Subcutaneous abdominal adipose tissue (tissue), 5 donors: Measurements from ENCODE around the gene YPEL3.
A peak's percentile ranks its signal among the peaks of the same experiment; 100 is the strongest.

ENCODE experiments used
- H3K27ac ChIP-seq: one replicate; pipeline ENCODE4 v1.7.0; 2013; ENCODE audit warnings: low read depth, mild to moderate bottlenecking, inconsistent platforms, low read length, moderate library complexity
- H3K27me3 ChIP-seq, 5 donors: one replicate each; pipeline ENCODE4 v1.7.0; 2013; ENCODE audit warnings: low read length in 5 of 5, inconsistent platforms in 1 of 5; ENCODE audit not compliant: control insufficient read depth in 5 of 5, insufficient read depth in 4 of 5
- H3K36me3 ChIP-seq, 5 donors: one replicate each; pipeline ENCODE4 v1.7.0; 2013; ENCODE audit warnings: low read length in 5 of 5; ENCODE audit not compliant: control insufficient read depth in 5 of 5, insufficient read depth in 5 of 5
- H3K4me1 ChIP-seq, 5 donors: one replicate each; pipeline ENCODE4 v1.7.0; 2013; ENCODE audit warnings: low read length in 5 of 5, mild to moderate bottlenecking in 3 of 5, moderate library complexity in 1 of 5; ENCODE audit not compliant: control insufficient read depth in 5 of 5, insufficient read depth in 5 of 5
- H3K4me3 ChIP-seq, 5 donors: one replicate each; pipeline ENCODE4 v1.7.0; 2013; ENCODE audit warnings: low read length in 5 of 5, low read depth in 1 of 5
- H3K9ac ChIP-seq, 5 donors: one replicate each; pipeline ENCODE4 v1.7.0; 2013; ENCODE audit warnings: low read length in 5 of 5, mild to moderate bottlenecking in 4 of 5, moderate library complexity in 3 of 5
- H3K9me3 ChIP-seq, 5 donors: one replicate each; pipeline ENCODE4 v1.7.0; 2013; ENCODE audit warnings: low read length in 5 of 5; ENCODE audit not compliant: control insufficient read depth in 5 of 5
- donor health status: healthy.
- donor health status: healthy.
- donor health status: healthy.
- donor health status: healthy.
- donor health status: healthy.

The YPEL3 gene

DNA sequence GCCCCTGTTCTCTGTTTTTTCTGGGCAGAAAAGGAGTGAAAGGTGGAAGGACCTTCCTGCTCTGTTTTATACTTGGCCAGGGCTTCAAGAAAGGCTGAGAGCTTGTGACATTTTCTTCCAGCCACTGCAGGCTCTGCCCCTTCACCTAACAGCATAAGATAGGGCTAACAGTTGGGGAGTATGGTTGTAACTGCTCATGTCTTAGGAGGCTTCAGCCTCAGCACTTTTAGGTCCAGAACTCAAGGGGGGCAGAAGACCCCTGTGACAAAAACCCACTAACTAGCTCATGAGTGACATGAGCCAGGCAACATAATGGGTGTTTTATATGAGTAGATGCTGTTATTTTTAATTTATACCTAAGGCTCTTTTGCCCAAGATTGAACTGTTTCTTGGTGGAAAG lies 25.5 kb downstream of the YPEL3 start:
- no peak overlapping the region for H3K4me3 ChIP-seq
- H3K4me1 ChIP-seq: peaks cover 13 to 58% (median 45%) of the 10 kb centered on the region in 5 donors
- H3K9ac ChIP-seq: peak overlapping the region in 2 of 5 donors; percentile 17 to 23
- peaks cover 0 to 63% (median 47%) of the 10 kb centered on the region in 5 donors for H3K36me3 ChIP-seq
- H3K9me3 ChIP-seq: no peaks in the 10 kb centered on the region
- peak overlapping the region; percentile 41 for H3K27ac ChIP-seq
- no peaks in the 10 kb centered on the region for H3K27me3 ChIP-seq

- Histone ChIP-seq H3K36me3 (peaks cover 0 to 63% (median 47%) of the 10 kb centered on the region in 5 donors), H3K9me3 (no peaks in the 10 kb centered on the region), H3K27me3 (no peaks in the 10 kb centered on the region), H3K4me3 (peak overlapping the region in 1 of 5 donors; percentile 6), H3K27ac (peak overlapping the region; percentile 41), H3K9ac (peak overlapping the region in 3 of 5 donors; percentile 1 to 23 (median 17)), H3K4me1 (peaks cover 13 to 55% (median 49%) of the 10 kb centered on the region in 5 donors)
These were observed 26.2 kb downstream of the YPEL3 start for GRCh38 chr16:30069611-30070462.

DNA sequence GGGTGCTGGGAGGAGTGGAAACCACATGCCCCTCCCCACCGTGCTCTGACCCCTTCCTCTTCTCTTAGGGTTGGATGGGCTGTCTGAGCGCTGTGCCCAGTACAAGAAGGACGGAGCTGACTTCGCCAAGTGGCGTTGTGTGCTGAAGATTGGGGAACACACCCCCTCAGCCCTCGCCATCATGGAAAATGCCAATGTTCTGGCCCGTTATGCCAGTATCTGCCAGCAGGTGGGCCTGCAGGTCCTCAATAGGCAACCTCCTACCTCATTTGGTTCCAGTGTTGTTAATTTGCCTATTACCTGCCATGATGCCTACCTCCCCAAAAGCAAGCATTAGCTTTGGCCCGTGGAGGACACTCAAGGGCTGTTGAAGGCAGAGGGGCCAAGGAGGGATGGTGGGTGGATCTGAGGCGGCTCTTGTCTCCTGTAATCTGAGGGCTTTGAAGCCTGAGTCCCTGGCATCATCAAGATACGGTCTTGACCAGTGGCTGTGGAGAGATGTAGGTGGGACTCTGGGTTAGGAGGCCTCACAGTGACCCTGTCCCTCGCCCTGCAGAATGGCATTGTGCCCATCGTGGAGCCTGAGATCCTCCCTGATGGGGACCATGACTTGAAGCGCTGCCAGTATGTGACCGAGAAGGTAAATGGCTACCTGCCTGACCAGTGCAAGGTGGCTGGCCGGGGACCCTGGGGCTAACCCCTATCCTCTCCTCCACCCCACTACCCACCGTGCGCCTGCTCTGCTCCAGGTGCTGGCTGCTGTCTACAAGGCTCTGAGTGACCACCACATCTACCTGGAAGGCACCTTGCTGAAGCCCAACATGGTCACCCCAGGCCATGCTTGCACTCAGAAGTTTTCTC lies 27.0 kb downstream of the YPEL3 start:
- Histone ChIP-seq H3K36me3 (peaks cover 0 to 63% (median 47%) of the 10 kb centered on the region in 5 donors), H3K9ac (peak overlapping the region in 2 of 5 donors; percentile 1 to 6), H3K4me1 (peaks cover 15 to 62% (median 57%) of the 10 kb centered on the region in 5 donors), H3K27ac (peak overlapping the region; percentile 50), H3K9me3 (no peaks in the 10 kb centered on the region), H3K27me3 (no peaks in the 10 kb centered on the region), H3K4me3 (peak overlapping the region in 2 of 5 donors; percentile 6 to 22)

DNA sequence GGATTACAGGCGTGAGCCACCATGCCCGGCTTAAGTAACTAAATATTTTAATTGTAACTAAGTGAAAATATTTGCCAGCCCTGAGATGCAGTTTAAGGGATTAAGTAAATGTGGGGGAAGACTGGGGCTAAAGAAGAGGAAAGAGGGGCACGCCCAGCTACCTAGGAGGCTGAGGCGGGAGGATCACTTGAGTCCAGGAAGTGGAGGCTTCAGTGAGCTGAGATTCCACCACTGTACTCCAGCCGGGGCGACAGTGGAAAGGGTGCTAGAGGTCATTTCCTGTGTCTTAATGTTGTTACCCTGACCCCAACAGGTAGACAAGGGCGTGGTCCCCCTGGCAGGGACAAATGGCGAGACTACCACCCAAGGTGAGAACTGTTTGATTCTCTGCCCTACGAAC lies 27.7 kb downstream of the YPEL3 start:
- no peaks in the 10 kb centered on the region for H3K27me3 ChIP-seq
- peaks cover 21 to 68% (median 64%) of the 10 kb centered on the region in 5 donors for H3K4me1 ChIP-seq
- peak overlapping the region; percentile 50 for H3K27ac ChIP-seq
- peak overlapping the region in 1 of 5 donors; percentile 22 for H3K4me3 ChIP-seq
- H3K36me3 ChIP-seq: peaks cover 0 to 63% (median 47%) of the 10 kb centered on the region in 5 donors
- H3K9me3 ChIP-seq: no peaks in the 10 kb centered on the region
- H3K9ac ChIP-seq: peak overlapping the region in 1 of 5 donors; percentile 56

GRCh38 chr16:30067584-30067916 lies 28.5 kb downstream of the YPEL3 start:
- no peaks in the 10 kb centered on the region for H3K9me3 ChIP-seq
- peak overlapping the region; percentile 89 to 98 (median 96) for H3K4me3 ChIP-seq
- peaks cover 21 to 72% (median 68%) of the 10 kb centered on the region in 5 donors for H3K4me1 ChIP-seq
- no peaks in the 10 kb centered on the region for H3K27me3 ChIP-seq
- H3K36me3 ChIP-seq: peaks cover 0 to 57% (median 47%) of the 10 kb centered on the region in 5 donors
- peak overlapping the region in 4 of 5 donors; percentile 92 to 97 (median 96) for H3K9ac ChIP-seq
- peak overlapping the region; percentile 98 for H3K27ac ChIP-seq

DNA sequence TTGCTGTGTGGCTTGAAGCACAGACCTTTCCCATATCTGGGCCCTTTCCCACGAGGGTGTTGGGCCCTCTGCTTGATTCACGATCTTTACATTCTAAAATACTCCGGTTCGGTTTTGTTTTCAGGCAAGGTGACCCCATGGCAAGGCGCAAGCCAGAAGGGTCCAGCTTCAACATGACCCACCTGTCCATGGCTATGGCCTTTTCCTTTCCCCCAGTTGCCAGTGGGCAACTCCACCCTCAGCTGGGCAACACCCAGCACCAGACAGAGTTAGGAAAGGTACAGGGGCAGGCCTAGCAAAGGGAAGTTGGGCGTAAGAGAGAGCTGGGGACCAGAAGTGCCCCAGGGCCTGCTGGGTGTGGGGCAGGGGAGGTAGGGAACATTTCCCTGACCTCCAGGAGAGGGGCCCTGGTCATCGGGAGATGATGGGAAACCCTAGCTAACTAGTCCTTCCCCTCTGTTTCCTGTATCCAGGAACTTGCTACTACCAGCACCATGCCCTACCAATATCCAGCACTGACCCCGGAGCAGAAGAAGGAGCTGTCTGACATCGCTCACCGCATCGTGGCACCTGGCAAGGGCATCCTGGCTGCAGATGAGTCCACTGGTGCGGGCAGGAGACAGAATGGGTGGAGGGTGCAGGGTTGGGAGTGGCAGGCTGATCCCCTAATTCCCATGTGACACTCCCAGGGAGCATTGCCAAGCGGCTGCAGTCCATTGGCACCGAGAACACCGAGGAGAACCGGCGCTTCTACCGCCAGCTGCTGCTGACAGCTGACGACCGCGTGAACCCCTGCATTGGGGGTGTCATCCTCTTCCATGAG lies 29.0 kb downstream of the YPEL3 start:
- Histone ChIP-seq H3K27me3 (no peaks in the 10 kb centered on the region), H3K9ac (peak overlapping the region; percentile 87 to 97 (median 95)), H3K4me3 (peak overlapping the region; percentile 89 to 98 (median 96)), H3K9me3 (no peaks in the 10 kb centered on the region), H3K36me3 (peaks cover 0 to 51% (median 43%) of the 10 kb centered on the region in 5 donors), H3K4me1 (peaks cover 21 to 72% (median 68%) of the 10 kb centered on the region in 5 donors), H3K27ac (peak overlapping the region; percentile 98)

- H3K9ac ChIP-seq: peak overlapping the region; percentile 87 to 97 (median 95)
- no peaks in the 10 kb centered on the region for H3K27me3 ChIP-seq
- H3K4me3 ChIP-seq: peak overlapping the region; percentile 89 to 98 (median 96)
- H3K27ac ChIP-seq: peak overlapping the region; percentile 98
- H3K9me3 ChIP-seq: no peaks in the 10 kb centered on the region
- H3K4me1 ChIP-seq: peaks cover 21 to 74% (median 69%) of the 10 kb centered on the region in 5 donors
- H3K36me3 ChIP-seq: peaks cover 0 to 43% (median 37%) of the 10 kb centered on the region in 5 donors
These were observed 29.9 kb downstream of the YPEL3 start for GRCh38 chr16:30065943-30066760.

DNA sequence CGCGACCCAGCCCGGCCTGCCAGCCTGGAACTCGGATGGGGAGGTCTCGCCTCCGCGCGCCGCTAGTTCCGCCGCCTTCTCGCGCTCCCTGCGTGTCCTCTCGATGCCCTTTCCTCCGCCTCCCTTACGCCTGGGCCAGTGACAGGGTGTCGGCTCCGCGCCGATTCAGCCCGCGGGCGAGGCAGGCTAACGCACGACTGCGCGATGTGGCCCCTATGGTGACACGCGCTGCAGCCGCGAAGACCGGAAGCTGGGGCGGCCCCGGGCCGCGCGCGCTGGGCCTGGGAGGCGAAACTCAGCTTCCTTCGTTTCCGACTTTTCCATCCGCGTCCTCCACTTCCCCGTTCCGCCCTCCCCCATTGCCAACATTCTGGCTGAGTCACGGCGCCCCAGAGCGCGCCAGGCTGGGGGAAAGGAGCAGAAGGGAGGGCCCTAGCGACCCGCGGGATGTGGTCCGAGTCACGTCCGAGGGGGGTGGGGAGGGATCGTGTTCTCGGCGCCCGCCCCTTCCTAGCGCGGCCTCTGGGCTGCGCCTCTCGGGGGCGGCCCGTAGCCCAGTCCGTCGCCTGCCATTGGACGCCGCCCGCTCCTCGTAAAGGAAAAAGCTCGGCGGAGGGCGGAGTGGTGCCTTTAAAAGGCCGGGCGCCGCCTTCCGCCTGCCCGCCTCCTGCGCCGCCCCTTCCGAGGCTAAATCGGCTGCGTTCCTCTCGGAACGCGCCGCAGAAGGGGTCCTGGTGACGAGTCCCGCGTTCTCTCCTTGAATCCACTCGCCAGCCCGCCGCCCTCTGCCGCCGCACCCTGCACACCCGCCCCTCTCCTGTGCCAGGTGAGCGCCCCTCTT lies 30.7 kb downstream of the YPEL3 start, which contains the start of gene ALDOA:
ALDOA (plus strand) TSS at position 659 of the 841 bp plus-strand sequence. CDS start 1,138 bp downstream, outside the sequence.
- Histone ChIP-seq H3K9me3 (no peaks in the 10 kb centered on the region), H3K4me1 (peaks cover 23 to 76% (median 73%) of the 10 kb centered on the region in 5 donors), H3K36me3 (peaks cover 0 to 35% (median 30%) of the 10 kb centered on the region in 5 donors), H3K9ac (peak within 1 kb of the TSS; percentile 87 to 97 (median 95)), H3K27ac (peak within 1 kb of the TSS; percentile 98), H3K27me3 (no peaks in the 10 kb centered on the region), H3K4me3 (peak within 1 kb of the TSS; percentile 89 to 98 (median 96))
